SK-N-SH treated with all-trans-retinoic acid at 6 μM for 48 hours (cell line): ENCODE results near the gene SBDS.
"Not testable (repeated sequence)": the region's sequence is repeated elsewhere in the genome, so short reads cannot be mapped to it uniquely, and the experiment has no call there.

Experiments used
- RARB ChIP-seq: fragments of 250-450 bp; sonication (Bioruptor Pico); IDR thresholded peaks from 2 replicates; pipeline ENCODE4 v1.8.0; 2021; ENCODE audit warnings: mild to moderate bottlenecking, moderate library complexity
- TOX ChIP-seq: fragments of 250-450 bp; sonication (Bioruptor Pico); IDR thresholded peaks from 2 replicates; pipeline ENCODE4 v1.8.0; 2021; ENCODE audit warnings: mild to moderate bottlenecking, moderate library complexity, borderline replicate concordance
- ZFP30 ChIP-seq: fragments of 450-650 bp; formaldehyde crosslinking; IDR thresholded peaks from 2 replicates; pipeline ENCODE4 v1.5.0; 2022; ENCODE audit warnings: mild to moderate bottlenecking, moderate library complexity

- TF ChIP-seq ZFP30; TOX (CRISPR knock-in tag); RARB (CRISPR knock-in tag): not testable (repeated sequence)
These were observed 47.6 kb upstream of the SBDS start for GRCh38 chr7:67042781-67043558.
